K562 (cell line): ENCODE measurements around the gene GAB2. TPM values are rescaled to one million over a fixed set of nuclear protein-coding genes. Genes with fewer than 3 reads are reported as not detected.

Experiments used
- CREB5 ChIP-seq: fragments of 250-450 bp; sonication (Bioruptor Pico); IDR thresholded peaks from 2 replicates; pipeline ENCODE4 v1.5.0; 2020; ENCODE audit warnings: mild to moderate bottlenecking
- CXXC5 ChIP-seq: fragments of 250-450 bp; sonication (Bioruptor Pico); IDR thresholded peaks from 2 replicates; pipeline ENCODE4 v1.8.0; 2022; ENCODE audit warnings: inconsistent platforms, mild to moderate bottlenecking, moderate library complexity
- ETV6 ChIP-seq, 3 experiments: fragments of 150-350 bp in 1 of 3; sonication (generic) in 1 of 3; formaldehyde crosslinking in 1 of 3; IDR thresholded peaks; 2 replicates each; pipeline versions ENCODE4 v1.6.1 to v1.8.0; 2014 to 2022; ENCODE audit warnings: borderline replicate concordance in 2 of 3, low read depth in 2 of 3, antibody characterized with exemption in 1 of 3, low read length in 1 of 3, mild to moderate bottlenecking in 1 of 3, missing genetic modification reagents in 1 of 3
- EZH2 ChIP-seq: IDR thresholded peaks from 2 replicates; pipeline ENCODE4 v1.6.1; 2012; ENCODE audit warnings: low read depth, mild to moderate bottlenecking, inconsistent platforms, low read length, borderline replicate concordance
- FOXP4 ChIP-seq: sonication (generic); formaldehyde crosslinking; IDR thresholded peaks from 2 replicates; pipeline ENCODE4 v1.8.0; 2022; ENCODE audit warnings: mild to moderate bottlenecking, missing genetic modification reagents, borderline replicate concordance
- GABPB1 ChIP-seq: sonication (generic); formaldehyde crosslinking; IDR thresholded peaks from 2 replicates; pipeline ENCODE4 v1.8.0; 2022; ENCODE audit warnings: mild to moderate bottlenecking, missing genetic modification reagents
- HSF4 ChIP-seq: fragments of 250-450 bp; sonication (Bioruptor Pico); IDR thresholded peaks from 2 replicates; pipeline ENCODE4 v2.1.2; 2022; ENCODE audit warnings: mild to moderate bottlenecking, moderate library complexity, borderline replicate concordance
- LCOR ChIP-seq: sonication (generic); formaldehyde crosslinking; IDR thresholded peaks from 2 replicates; pipeline ENCODE4 v1.8.0; 2022; ENCODE audit warnings: mild to moderate bottlenecking, missing genetic modification reagents
- NCOR1 ChIP-seq: fragments of 450-650 bp; IDR thresholded peaks from 2 replicates; pipeline ENCODE4 v1.6.1; 2016; ENCODE audit warnings: mild to moderate bottlenecking, moderate library complexity
- PCBP2 ChIP-seq: fragments of 200-400 bp; formaldehyde crosslinking; IDR thresholded peaks from 2 replicates; pipeline ENCODE4 v1.6.1; 2018; ENCODE audit warnings: low read length, low read depth, mild to moderate bottlenecking, moderate library complexity; ENCODE audit not compliant: poor library complexity, severe bottlenecking
- SIX5 ChIP-seq, 2 experiments: IDR thresholded peaks; 2 replicates each; pipeline ENCODE4 v1.6.1; 2011; ENCODE audit warnings: low read length in 2 of 2, borderline replicate concordance in 1 of 2, low read depth in 1 of 2, mild to moderate bottlenecking in 1 of 2, moderate library complexity in 1 of 2; ENCODE audit not compliant: insufficient read depth in 1 of 2
- SMARCB1 ChIP-seq: IDR thresholded peaks from 2 replicates; pipeline ENCODE4 v1.6.1; 2011; ENCODE audit warnings: improper control_type of control experiment, low read depth; ENCODE audit not compliant: insufficient read length
- ZNF511 ChIP-seq: sonication (generic); formaldehyde crosslinking; IDR thresholded peaks from 2 replicates; pipeline ENCODE4 v1.8.0; 2022; ENCODE audit warnings: mild to moderate bottlenecking, missing genetic modification reagents
- ZNF778 ChIP-seq: fragments of 450-650 bp; formaldehyde crosslinking; IDR thresholded peaks from 2 replicates; pipeline ENCODE4 v1.4.0; 2020; ENCODE audit warnings: mild to moderate bottlenecking, moderate library complexity
- polyA plus RNA-seq, 8 experiments: library from polyadenylated mRNA; depleted of rRNA in 4 of 8; stranded (reverse) in 5 of 8; unstranded in 3 of 8; fragments of >200 nt; fragmentation: Nextera tagmentation in 2 of 8; fragmentation: Illumina TruSeq in 1 of 8; extraction: Ambion mirVana in 2 of 8; extraction: Trizol in 1 of 8; gene quantifications; 2 replicates each; pipeline versions ENCODE4 v1.2.1 to v1.2.3, GENCODE V29; 2011 to 2014; ENCODE audit warnings: inconsistent platforms in 1 of 8, missing spikeins in 1 of 8
- total RNA-seq, 7 experiments: library from RNA; depleted of rRNA in 6 of 7; stranded (reverse); fragments of >200 nt in 6 of 7; fragmentation: Illumina TruSeq in 2 of 7; extraction: Trizol in 2 of 7; gene quantifications; 2 replicates each; pipeline versions ENCODE4 v1.2.1 to v1.2.3, GENCODE V29; 2011 to 2021; ENCODE audit warnings: low replicate concordance in 1 of 7
- TF ChIP-seq, protein P1 (sequence below), 2 experiments: IDR thresholded peaks in 1 of 2; conservative IDR thresholded peaks in 1 of 2; 2 replicates each; pipeline ENCODE4 v1.6.1; 2016; ENCODE audit warnings: low read depth in 2 of 2, mild to moderate bottlenecking in 1 of 2, missing compliant biosample characterization in 1 of 2, missing genetic modification characterization in 1 of 2, moderate library complexity in 1 of 2
- TF ChIP-seq, protein P2 (sequence below), 3 experiments: IDR thresholded peaks in 2 of 3; conservative IDR thresholded peaks in 1 of 3; 2 replicates each; pipeline ENCODE4 v1.5.1; 2011 to 2012; ENCODE audit warnings: low read length in 3 of 3, mild to moderate bottlenecking in 3 of 3, control low read depth in 2 of 3, improper control_type of control experiment in 1 of 3, inconsistent platforms in 1 of 3, low read depth in 1 of 3, mixed read lengths in 1 of 3, moderate library complexity in 1 of 3; ENCODE audit not compliant: insufficient read depth in 2 of 3

GAB2 gene
- total and polyA plus RNA-seq, 9 of the 15 experiments (the other 6 are each of a cell fraction or from before 2014, with no cell fraction given) = 2.3 to 35.2 (median 16.1) TPM

DNA sequence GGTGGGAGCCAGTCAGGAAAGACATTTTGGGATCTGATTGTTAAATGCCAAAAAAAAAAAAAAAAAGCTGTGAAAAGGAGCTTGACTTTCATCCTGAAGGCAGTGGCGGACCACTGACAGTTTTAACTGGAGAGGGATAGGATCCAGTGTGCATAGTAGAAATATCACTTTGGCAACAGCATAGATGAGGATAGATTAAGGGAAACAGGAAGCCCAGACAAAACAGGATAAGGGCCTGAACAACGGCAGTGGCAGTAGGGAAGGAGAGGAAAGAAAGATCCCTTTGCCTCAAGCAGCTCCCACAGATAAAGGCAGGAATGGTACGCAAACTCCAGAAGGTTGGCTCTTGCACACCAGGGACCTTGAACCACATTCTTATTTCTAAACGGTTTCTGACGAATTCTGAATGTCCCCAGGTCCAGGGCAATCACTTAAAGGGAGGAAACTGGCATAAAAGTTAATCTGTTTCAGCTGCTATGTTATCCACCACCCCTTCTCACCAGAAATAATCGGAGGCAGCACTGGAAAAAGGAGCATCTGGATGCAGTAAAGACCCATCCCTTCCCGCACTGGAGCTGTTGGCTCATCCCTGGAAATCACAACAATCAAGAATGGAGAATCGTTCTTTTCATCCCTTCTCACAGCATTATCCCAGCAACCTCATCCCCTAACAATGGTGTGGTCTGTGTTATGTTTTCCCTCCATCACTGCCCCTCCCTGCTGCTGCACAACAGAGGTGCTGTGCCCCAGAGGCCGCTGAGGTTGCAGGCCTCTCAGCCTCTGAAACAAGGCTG lies 99.1 kb downstream of the GAB2 start (continued):
- TF ChIP-seq, protein P1, sequence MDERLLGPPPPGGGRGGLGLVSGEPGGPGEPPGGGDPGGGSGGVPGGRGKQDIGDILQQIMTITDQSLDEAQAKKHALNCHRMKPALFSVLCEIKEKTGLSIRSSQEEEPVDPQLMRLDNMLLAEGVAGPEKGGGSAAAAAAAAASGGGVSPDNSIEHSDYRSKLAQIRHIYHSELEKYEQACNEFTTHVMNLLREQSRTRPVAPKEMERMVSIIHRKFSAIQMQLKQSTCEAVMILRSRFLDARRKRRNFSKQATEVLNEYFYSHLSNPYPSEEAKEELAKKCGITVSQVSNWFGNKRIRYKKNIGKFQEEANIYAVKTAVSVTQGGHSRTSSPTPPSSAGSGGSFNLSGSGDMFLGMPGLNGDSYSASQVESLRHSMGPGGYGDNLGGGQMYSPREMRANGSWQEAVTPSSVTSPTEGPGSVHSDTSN (CRISPR knock-in tag; IDR thresholded peaks at IDR 0.05; ENCODE audit: low read depth) = no peak
- TF ChIP-seq, protein P1 (tag; conservative IDR thresholded peaks at IDR 0.05; ENCODE audit: low read depth) = no peak
- no peak for TF ChIP-seq ZNF511
- TF ChIP-seq PCBP2 = no peak
- TF ChIP-seq GABPB1 (CRISPR knock-in tag) = no peak
- no peak for TF ChIP-seq FOXP4 (CRISPR knock-in tag)
- peak; percentile 31 for TF ChIP-seq CXXC5 (CRISPR knock-in tag)
- no peak for TF ChIP-seq LCOR
- no peak for TF ChIP-seq ZNF778 (CRISPR knock-in tag)
- TF ChIP-seq NCOR1 = no peak
- peak; percentile 53 for TF ChIP-seq SMARCB1
- no peak for TF ChIP-seq SIX5 (IDR thresholded peaks at IDR 0.05; ENCODE audit: borderline replicate concordance in 1 of 2, insufficient read depth in 1 of 2, low read depth in 1 of 2, low read length in 2 of 2)
- TF ChIP-seq EZH2 = no peak
- no peak for TF ChIP-seq ETV6 (IDR thresholded peaks at IDR 0.05; ENCODE audit: borderline replicate concordance in 1 of 2, low read depth in 2 of 2, low read length in 1 of 2)
- no peak for TF ChIP-seq ETV6 (CRISPR knock-in tag; IDR thresholded peaks at IDR 0.05; ENCODE audit: borderline replicate concordance)
- no peak for TF ChIP-seq CREB5 (CRISPR knock-in tag)
- no peak for TF ChIP-seq HSF4
- TF ChIP-seq, protein P2, sequence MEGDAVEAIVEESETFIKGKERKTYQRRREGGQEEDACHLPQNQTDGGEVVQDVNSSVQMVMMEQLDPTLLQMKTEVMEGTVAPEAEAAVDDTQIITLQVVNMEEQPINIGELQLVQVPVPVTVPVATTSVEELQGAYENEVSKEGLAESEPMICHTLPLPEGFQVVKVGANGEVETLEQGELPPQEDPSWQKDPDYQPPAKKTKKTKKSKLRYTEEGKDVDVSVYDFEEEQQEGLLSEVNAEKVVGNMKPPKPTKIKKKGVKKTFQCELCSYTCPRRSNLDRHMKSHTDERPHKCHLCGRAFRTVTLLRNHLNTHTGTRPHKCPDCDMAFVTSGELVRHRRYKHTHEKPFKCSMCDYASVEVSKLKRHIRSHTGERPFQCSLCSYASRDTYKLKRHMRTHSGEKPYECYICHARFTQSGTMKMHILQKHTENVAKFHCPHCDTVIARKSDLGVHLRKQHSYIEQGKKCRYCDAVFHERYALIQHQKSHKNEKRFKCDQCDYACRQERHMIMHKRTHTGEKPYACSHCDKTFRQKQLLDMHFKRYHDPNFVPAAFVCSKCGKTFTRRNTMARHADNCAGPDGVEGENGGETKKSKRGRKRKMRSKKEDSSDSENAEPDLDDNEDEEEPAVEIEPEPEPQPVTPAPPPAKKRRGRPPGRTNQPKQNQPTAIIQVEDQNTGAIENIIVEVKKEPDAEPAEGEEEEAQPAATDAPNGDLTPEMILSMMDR (IDR thresholded peaks at IDR 0.05 in 2 of 3, conservative IDR thresholded peaks at IDR 0.05 in 1 of 3; ENCODE audit: insufficient read depth in 2 of 3, low read depth in 1 of 3, low read length in 3 of 3) = no peak
